SK-N-SH (cell line): ENCODE results near the gene ASPSCR1. TPM values are rescaled to one million over a fixed set of nuclear protein-coding genes. Genes with fewer than 3 reads are reported as not detected.

Experiments used
- CTCF ChIA-PET: fragments of 300-600, 350-600 bp; formaldehyde crosslinking; extraction: SDS; loops from one replicate; lab custom pipeline; 2021; lab: Yijun Ruan, JAX
- POLR2A ChIA-PET: fragments of 350-600 bp; sonication (Branson Sonifier 250); formaldehyde crosslinking; extraction: SDS; loops from one replicate; lab custom pipeline; 2020; ENCODE audit warnings: antibody characterized with exemption, inconsistent platforms; lab: Yijun Ruan, JAX
- DNase-seq: peaks from one replicate; pipeline ENCODE4 v3.0.0; 2012
- H2AFZ ChIP-seq: fragments of 200-600 bp; sonication (generic); 2 replicates; pipeline ENCODE4 v1.8.1; 2016; ENCODE audit warnings: antibody characterized with exemption, mild to moderate bottlenecking, low read depth
- H3F3A ChIP-seq: fragments of 200-600 bp; sonication (generic); replicated peaks from 2 replicates; pipeline ENCODE3; 2016; ENCODE audit warnings: antibody characterized with exemption, mild to moderate bottlenecking; ENCODE audit not compliant: insufficient read depth
- H3K27ac ChIP-seq, 2 experiments: fragments of 200-500 bp in 1 of 2; fragments of 200-600 bp in 1 of 2; sonication (Bioruptor generic) in 1 of 2; sonication (generic), shearing (Covaris generic) in 1 of 2; 2 replicates each; pipeline versions ENCODE4 v1.5.1 to v1.6.1; 2014 to 2016; ENCODE audit warnings: low read depth in 2 of 2, inconsistent platforms in 1 of 2, low read length in 1 of 2, mild to moderate bottlenecking in 1 of 2, mixed read lengths in 1 of 2
- H3K27me3 ChIP-seq: fragments of 200-600 bp; sonication (generic), shearing (Covaris generic); 2 replicates; pipeline ENCODE4 v1.6.1; 2016; ENCODE audit warnings: mixed run types; ENCODE audit not compliant: insufficient read depth
- H3K36me3 ChIP-seq, 2 experiments: fragments of 200-500 bp in 1 of 2; fragments of 200-600 bp in 1 of 2; sonication (Bioruptor generic) in 1 of 2; sonication (generic) in 1 of 2; replicated peaks in 1 of 2; 2 replicates each; pipeline versions ENCODE3 to v1.5.1; 2014 to 2016; ENCODE audit warnings: low read length in 1 of 2, mild to moderate bottlenecking in 1 of 2; ENCODE audit not compliant: insufficient read depth in 2 of 2, control insufficient read depth in 1 of 2
- H3K4me1 ChIP-seq, 2 experiments: fragments of 200-500 bp in 1 of 2; fragments of 200-600 bp in 1 of 2; sonication (Bioruptor generic) in 1 of 2; sonication (generic), shearing (Covaris generic) in 1 of 2; 2 replicates each; pipeline versions ENCODE4 v1.5.1 to v1.6.1; 2014 to 2016; ENCODE audit warnings: low read depth in 1 of 2, low read length in 1 of 2, mixed run types in 1 of 2; ENCODE audit not compliant: insufficient read depth in 2 of 2, control insufficient read depth in 1 of 2
- H3K4me2 ChIP-seq: fragments of 200-600 bp; sonication (generic), shearing (Covaris generic); 2 replicates; pipeline ENCODE4 v1.6.1; 2017; ENCODE audit warnings: mixed run types
- H3K4me3 ChIP-seq, 2 experiments: fragments of 200-500 bp in 1 of 2; fragments of 200-600 bp in 1 of 2; sonication (Bioruptor generic) in 1 of 2; sonication (generic), shearing (Covaris generic) in 1 of 2; 2 replicates each; pipeline versions ENCODE4 v1.5.1 to v1.8.1; 2014 to 2016; ENCODE audit warnings: low read depth in 2 of 2, inconsistent platforms in 1 of 2, low read length in 1 of 2, mild to moderate bottlenecking in 1 of 2, mixed read lengths in 1 of 2, moderate library complexity in 1 of 2
- H3K79me2 ChIP-seq: fragments of 200-600 bp; sonication (generic); 2 replicates; pipeline ENCODE4 v1.8.1; 2017; ENCODE audit warnings: mild to moderate bottlenecking; ENCODE audit not compliant: insufficient read depth
- H3K9ac ChIP-seq: fragments of 200-600 bp; sonication (generic); 2 replicates; pipeline ENCODE4 v1.6.1; 2017; ENCODE audit warnings: mixed run types
- H3K9me2 ChIP-seq: fragments of 200-600 bp; sonication (generic); 2 replicates; pipeline ENCODE4 v1.6.1; 2017; ENCODE audit warnings: mixed run types
- H3K9me3 ChIP-seq: fragments of 200-600 bp; sonication (generic); 2 replicates; pipeline ENCODE4 v1.6.1; 2017; ENCODE audit warnings: mixed run types, mild to moderate bottlenecking, moderate library complexity
- H4K20me1 ChIP-seq: fragments of 200-600 bp; sonication (generic); 2 replicates; pipeline ENCODE4 v1.6.1; 2017; ENCODE audit warnings: mild to moderate bottlenecking, mixed run types; ENCODE audit not compliant: insufficient read depth
- CHD2 ChIP-seq: fragments of 150-350 bp; IDR thresholded peaks from 2 replicates; pipeline ENCODE4 v1.6.1; 2018; ENCODE audit warnings: low read length; ENCODE audit not compliant: partially characterized antibody
- EZH2phosphoT487 ChIP-seq: fragments of 200-600 bp; sonication (generic); IDR thresholded peaks from 2 replicates; pipeline ENCODE4 v1.6.1; 2017; ENCODE audit warnings: low read depth, mixed run types, mild to moderate bottlenecking, antibody characterized with exemption, moderate library complexity, borderline replicate concordance
- FOXM1 ChIP-seq: IDR thresholded peaks from 2 replicates; pipeline ENCODE4 v1.4.0; 2012; ENCODE audit warnings: low read depth, mild to moderate bottlenecking
- GABPA ChIP-seq: IDR thresholded peaks from 2 replicates; pipeline ENCODE4 v1.4.0; 2012; ENCODE audit warnings: low read depth, mild to moderate bottlenecking
- JUND ChIP-seq: IDR thresholded peaks from 2 replicates; pipeline ENCODE4 v1.4.0; 2012
- MEF2A ChIP-seq: IDR thresholded peaks from 2 replicates; pipeline ENCODE4 v1.4.0; 2012; ENCODE audit warnings: low read depth, borderline replicate concordance
- NFIC ChIP-seq: IDR thresholded peaks from 2 replicates; pipeline ENCODE4 v1.4.0; 2012; ENCODE audit warnings: borderline replicate concordance
- RCOR1 ChIP-seq: fragments of 150-350 bp; IDR thresholded peaks from 2 replicates; pipeline ENCODE4 v1.6.1; 2017; ENCODE audit warnings: antibody characterized with exemption, low read length
- RFX5 ChIP-seq: IDR thresholded peaks from 2 replicates; pipeline ENCODE4 v1.6.1; 2012; ENCODE audit warnings: mild to moderate bottlenecking, improper control_type of control experiment, low read length
- SIN3A ChIP-seq: IDR thresholded peaks from 2 replicates; pipeline ENCODE4 v1.6.1; 2012; ENCODE audit warnings: low read depth, mild to moderate bottlenecking, low read length, moderate library complexity, borderline replicate concordance
- SMC3 ChIP-seq: IDR thresholded peaks from 2 replicates; pipeline ENCODE4 v1.6.1; 2012; ENCODE audit warnings: low read depth, low read length, improper control_type of control experiment
- TCF12 ChIP-seq: IDR thresholded peaks from 2 replicates; pipeline ENCODE4 v1.4.0; 2012
- TEAD4 ChIP-seq: IDR thresholded peaks from 2 replicates; pipeline ENCODE4 v1.4.0; 2012; ENCODE audit warnings: mild to moderate bottlenecking, borderline replicate concordance; ENCODE audit not compliant: insufficient read depth
- YY1 ChIP-seq: IDR thresholded peaks from 2 replicates; pipeline ENCODE4 v1.4.0; 2012; ENCODE audit warnings: low read depth, mild to moderate bottlenecking
- WGBS: methylation state at CpG from one replicate; pipeline ENCODE4 v1.1.6; 2017; ENCODE audit warnings: low lambda C conversion rate; 5-methylcytosine and 5-hydroxymethylcytosine counted together
- polyA plus RNA-seq, 3 experiments: library from polyadenylated mRNA; depleted of rRNA; stranded (reverse); fragments of >200 nt; gene quantifications; 2 replicates each; pipeline ENCODE4 v1.2.3, GENCODE V29; 2012
- TF ChIP-seq, protein P1 (sequence below): IDR thresholded peaks from 2 replicates; pipeline ENCODE4; 2012
- TF ChIP-seq, protein P2 (sequence below): IDR thresholded peaks from 2 replicates; pipeline ENCODE4 v1.4.0; 2012; ENCODE audit warnings: low read depth

ASPSCR1 gene
- polyA plus RNA-seq, 1 of the 3 experiments (the other 2 are of a cell fraction): 36.2 TPM

DNA sequence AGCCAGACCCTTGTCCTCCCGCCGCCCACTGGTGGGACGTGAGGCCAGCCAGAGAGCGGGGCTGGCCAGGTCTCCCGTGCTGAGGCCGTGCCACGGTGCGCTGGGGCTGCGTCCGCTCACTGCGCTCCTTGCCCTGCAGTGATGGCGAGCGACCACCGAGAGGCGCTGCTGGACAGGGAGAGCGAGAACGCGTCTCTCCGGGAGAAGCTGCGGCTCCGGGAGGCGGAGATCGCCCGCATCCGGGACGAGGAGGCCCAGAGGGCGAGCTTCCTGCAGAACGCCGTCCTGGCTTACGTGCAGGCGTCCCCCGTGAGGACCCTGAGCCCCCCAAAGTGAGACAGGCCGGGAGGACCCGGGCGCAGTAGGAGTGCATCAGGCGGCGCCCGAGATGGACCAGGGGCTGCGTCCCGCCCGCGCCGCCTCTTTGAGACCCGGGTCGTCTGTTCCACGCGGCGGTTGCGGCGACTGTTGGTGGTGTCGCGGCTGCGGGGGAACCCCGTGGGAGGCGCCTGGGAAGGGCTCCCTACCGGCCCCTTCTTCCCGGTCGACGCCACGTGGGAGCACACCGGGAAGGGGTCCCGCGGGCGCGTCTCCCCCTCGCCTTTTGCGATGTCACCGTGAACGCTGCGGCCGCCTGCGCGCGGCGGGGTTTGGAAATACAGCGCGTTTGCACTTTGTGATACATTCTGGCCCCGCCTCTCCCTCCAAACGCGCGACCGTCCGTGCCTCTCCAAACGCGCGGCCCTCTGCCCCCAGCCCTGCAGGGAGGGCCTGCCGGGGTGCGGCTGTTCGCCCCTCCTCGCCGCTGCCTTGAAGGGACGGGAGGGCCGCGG is 53.3 kb downstream of the ASPSCR1 start (continued):
- TF ChIP-seq TEAD4 (no peak), CHD2 (no peak), JUND (no peak), NFIC (no peak), RCOR1 (0 out of 2 replicates have a peak, but pooled peaks have one; percentile 43), SMC3 (peak; percentile 87), GABPA (no peak), FOXM1 (no peak), SIN3A (peak; percentile 41; the same call in 1 of the 2 replicates), YY1 (no peak), MEF2A (no peak), EZH2phosphoT487 (no peak), TCF12 (no peak)
- TF ChIP-seq, protein P1, sequence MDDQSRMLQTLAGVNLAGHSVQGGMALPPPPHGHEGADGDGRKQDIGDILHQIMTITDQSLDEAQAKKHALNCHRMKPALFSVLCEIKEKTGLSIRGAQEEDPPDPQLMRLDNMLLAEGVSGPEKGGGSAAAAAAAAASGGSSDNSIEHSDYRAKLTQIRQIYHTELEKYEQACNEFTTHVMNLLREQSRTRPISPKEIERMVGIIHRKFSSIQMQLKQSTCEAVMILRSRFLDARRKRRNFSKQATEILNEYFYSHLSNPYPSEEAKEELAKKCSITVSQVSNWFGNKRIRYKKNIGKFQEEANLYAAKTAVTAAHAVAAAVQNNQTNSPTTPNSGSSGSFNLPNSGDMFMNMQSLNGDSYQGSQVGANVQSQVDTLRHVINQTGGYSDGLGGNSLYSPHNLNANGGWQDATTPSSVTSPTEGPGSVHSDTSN: no peak

DNA sequence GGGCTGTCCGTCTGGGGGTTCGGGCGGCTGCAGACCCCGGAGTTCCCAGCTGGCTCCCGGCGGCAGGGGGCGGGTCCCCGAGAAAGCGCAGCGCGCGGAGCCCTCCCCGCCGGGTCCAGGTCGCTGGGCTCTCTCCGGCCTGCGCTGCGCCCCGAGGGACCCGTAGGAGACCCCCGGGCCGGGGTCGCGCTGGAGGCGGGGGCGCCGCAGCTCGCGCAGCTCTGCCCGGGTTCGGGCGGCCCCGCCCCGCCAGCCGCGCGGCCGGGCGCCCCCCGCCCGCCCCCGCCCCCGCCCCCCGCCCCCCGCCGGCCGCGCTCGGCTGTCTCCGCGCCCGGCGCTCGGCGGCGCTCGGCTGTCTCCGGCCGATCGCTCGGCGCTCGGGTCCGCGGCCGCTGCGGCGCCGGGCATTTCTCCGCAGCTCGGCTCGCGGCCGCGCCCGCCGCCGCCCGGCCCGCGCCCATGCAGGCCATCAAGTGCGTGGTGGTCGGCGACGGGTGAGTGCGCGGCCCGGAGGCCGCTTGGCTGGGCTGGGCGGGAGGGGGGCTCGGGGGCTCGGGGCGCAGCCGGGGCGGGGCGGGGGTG is 54.0 kb downstream of the ASPSCR1 start, which contains the start of gene RAC3:
Gene RAC3, plus strand, starts transcription at position 376 of the 582 bp plus-strand sequence. Its CDS starts 84 bp downstream, at position 460.
- H3K79me2 ChIP-seq: no peaks in the 10 kb centered on the region
- 0% methylated on average over 13 of the region's 96 CpGs for WGBS
- peak within 1 kb of the TSS; percentile 72; the same call in 1 of the 2 replicates for H2AFZ ChIP-seq
- H4K20me1 ChIP-seq: peaks cover 4% of the 10 kb centered on the region; the same call in 1 of the 2 replicates
- H3K9me3 ChIP-seq: no peaks in the 10 kb centered on the region
- H3K9me2 ChIP-seq: no peaks in the 10 kb centered on the region
- peak within 1 kb of the TSS in 1 of 2 experiments; percentile 85; a peak in 2 of 4 replicates for H3K27ac ChIP-seq
- peak within 1 kb of the TSS; percentile 57 to 62 for H3K4me3 ChIP-seq
- peak within 1 kb of the TSS; percentile 90 for H3K4me2 ChIP-seq
- ChIA-PET CTCF (interaction anchor here (0.8 to 35.7 kb wide), 24 partner anchors 8 to 326 kb away, joined by 3 to 1216 read pairs (median 14); partner anchors contain the start of genes ASPSCR1, CCDC57, CENPX and DCXR), POLR2A (interaction anchor here (0.8 to 3.4 kb wide), 8 partner anchors 9 to 124 kb away, joined by 3 to 11 read pairs (median 5); partner anchors contain the start of genes CENPX, FASN and LRRC45)
- peak; percentile 93 for DNase-seq
- H3F3A ChIP-seq: peaks cover 29% of the 10 kb centered on the region
- peaks cover 5 to 17% of the 10 kb centered on the region in 2 experiments for H3K36me3 ChIP-seq
- H3K27me3 ChIP-seq: no peaks in the 10 kb centered on the region
- TF ChIP-seq, protein P2, sequence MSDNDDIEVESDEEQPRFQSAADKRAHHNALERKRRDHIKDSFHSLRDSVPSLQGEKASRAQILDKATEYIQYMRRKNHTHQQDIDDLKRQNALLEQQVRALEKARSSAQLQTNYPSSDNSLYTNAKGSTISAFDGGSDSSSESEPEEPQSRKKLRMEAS: no peak
- TF ChIP-seq RFX5: no peak
- no peak for TF ChIP-seq YY1
- H3K9ac ChIP-seq: peak within 1 kb of the TSS; percentile 31; the same call in 1 of the 2 replicates
- H3K4me1 ChIP-seq: peaks cover 2 to 24% of the 10 kb centered on the region in 2 experiments; a peak in 3 of 4 replicates
